Activated CD4-positive, CD25-positive, alpha-beta regulatory T cell treated with anti-CD3 and anti-CD28 coated beads, Interleukin-2, amount 50 U/mL, for 24 hours (primary cell): ENCODE data around the gene TEX51.

ENCODE experiments used
- ATAC-seq, 2 donors: fragments of 150-1000 bp; cut with Tn5 transposase; one replicate each; pipeline ENCODE4 v1.10.0; 2021; ENCODE audit warnings: mild to moderate bottlenecking in 1 of 2, moderate library complexity in 1 of 2

The TEX51 gene

DNA sequence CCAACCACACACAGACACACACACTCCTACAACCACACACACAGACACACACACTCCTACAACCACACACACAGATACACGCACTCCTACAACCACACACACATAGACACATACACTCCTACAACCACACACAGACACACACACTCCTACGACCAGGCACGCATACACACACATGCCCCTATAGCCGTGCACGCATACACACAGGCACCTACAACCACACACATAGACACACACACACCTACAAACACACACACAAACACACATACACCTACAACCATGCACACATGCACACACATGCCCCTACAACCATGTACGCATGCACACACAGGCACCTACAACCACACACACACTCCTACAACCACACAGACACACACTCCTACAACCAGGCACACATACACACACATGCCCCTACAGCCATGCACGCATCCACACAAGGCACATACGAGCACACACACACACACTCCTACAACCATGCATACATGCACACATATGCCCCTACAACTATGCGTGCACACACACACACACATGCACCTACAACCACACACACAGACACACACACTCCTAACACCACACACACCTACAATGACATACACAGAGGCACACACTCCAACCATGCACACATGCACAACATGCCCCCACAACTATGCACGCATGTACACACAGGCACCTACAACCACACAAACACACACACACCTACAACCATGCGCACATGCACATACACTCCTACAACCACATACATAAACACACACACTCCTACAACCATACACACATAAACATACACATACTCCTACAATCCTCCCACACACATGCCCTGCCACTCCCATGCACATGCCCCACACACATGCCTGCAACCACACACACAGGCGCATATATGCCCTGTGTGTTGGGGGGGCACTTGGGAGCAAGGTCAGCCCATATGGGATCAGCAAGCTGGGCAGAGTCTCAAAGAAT lies 19.1 kb upstream of the TEX51 start:
- ATAC-seq: no peak

GRCh38 chr2:126880324-126880723 lies 18.4 kb upstream of the TEX51 start:
- no peak for ATAC-seq

DNA sequence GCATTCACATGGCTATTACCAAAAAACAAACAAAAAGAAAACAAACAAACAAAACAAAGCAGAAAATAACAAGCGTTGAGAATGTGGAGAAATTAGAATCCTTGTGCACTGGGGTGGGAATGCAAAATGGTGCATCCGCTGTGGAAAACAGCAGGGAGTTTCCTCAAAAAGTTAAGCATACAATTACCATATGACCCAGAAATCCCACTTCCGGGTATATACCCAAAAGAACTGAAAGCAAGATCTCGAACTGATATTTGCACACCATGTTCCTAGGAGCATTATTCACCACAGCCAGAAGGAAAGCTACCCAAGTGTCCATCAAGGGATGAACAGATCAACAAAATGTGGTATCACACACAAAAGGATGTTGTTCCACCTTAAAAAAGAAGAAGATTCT lies 17.9 kb upstream of the TEX51 start:
- no peak for ATAC-seq

- no peak for ATAC-seq
Measured at GRCh38 chr2:126881591-126881990, 17.1 kb upstream of the TEX51 start.

GRCh38 chr2:126882181-126882580 lies 16.5 kb upstream of the TEX51 start:
- no peak for ATAC-seq

DNA sequence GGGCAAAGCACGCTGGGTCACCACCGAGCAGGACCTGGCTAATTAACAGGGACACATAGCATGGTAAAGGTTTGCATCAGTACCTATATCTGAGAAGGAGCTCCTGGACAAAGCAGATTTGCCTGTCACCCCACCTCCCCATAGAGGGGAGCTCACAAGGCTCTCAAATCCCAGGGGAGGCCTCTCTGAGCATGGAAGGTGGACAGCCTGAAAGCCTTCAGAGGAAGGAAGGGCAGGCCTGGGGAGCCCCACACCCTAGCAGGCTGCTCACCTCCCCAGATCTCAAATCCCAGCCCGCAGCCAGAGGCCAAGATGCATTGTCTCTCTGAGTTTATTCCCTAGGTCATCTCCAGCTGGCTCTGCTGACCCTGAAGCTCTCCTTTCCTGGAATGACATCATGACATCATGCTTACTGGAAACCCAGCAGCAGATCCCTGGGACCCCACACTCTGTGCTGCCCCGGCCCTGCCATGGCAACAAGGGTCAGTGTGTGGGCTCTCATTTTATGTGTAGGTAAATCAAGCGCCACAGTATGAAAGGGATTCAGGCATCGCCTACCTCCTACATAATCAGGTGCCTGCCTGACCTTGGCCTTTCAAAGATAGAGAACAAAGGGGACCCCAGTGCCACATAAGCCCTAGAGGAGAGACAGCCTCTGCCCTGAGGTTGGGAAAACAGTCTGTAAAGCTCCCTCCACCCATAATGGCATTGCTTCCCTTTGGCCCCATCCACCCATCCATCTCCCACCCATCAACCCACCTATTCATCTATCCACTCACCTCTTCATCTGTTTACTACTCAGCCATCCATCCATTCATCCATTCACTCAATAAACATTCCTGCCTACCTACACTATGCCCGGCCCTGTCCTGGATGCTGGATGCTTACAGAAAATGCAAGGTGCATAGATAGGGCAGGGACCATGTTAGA lies 15.7 kb upstream of the TEX51 start:
- ATAC-seq: no peak

- ATAC-seq: no peak
Measured at GRCh38 chr2:126883666-126884040, 15.0 kb upstream of the TEX51 start.

DNA sequence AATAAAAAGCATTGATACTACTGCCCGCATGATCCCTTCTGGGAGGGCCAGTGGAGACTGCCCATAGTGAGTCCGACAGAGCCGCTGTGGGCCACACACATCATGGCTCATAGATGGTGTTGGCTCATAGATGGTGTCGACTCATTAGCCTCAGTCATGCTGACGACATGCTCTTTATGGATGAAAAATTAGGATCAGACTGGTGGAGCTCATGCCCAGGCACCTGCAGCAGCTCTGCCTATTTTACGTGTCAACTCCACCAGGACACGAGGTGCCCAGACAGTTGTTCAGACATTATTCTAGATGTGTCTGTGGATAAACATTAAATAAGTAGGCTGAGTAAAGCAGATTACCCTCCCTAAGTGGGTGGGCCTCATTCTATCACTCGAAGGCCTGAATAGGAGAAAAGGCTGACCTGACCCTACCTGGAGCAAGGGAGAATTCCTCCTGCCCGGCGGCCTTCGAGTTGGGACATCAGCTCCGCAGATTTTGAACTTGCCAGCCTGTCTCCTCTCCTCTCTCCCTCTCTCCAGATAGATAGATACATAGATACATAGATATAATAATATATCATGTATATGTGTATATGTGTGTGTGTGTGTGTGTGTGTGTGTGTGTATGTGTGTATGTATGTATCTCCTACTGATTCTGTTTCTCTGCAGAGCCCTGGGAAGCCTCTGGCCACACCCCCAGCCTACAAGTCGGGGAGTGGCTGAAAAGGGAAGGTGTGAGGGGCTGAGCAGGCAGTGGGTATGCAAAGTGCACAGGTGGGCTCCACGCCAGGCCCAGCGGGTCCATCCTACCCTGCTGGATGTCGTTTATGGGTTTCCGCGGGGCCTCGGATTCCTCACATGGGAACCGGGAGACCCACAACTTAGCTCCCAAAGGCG lies 13.6 kb upstream of the TEX51 start:
- no peak for ATAC-seq

DNA sequence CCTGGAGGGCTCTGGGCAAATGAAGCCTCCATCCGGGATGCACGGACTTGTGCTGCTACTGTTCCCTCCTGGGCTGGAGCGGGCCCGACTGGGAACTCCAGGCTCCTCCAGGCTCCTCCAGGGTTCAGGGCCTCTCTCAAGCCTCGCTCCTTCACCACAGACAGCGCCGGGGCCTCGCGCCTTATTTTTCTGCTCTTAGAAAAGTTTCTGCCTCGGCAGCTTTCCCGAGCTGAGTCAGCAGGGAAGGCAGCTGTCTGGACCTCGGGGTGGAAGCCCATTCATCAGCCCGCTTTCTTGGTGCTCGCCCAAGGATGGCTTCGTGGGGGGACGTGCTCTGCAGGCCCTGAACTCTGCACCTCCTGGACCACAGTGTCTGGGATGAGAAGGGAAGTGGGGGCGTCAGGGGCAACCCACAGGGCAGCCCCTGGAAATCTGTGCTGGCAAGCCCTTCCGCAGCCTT lies 12.9 kb upstream of the TEX51 start:
- no peak for ATAC-seq

GRCh38 chr2:126886211-126886915 lies 12.3 kb upstream of the TEX51 start:
- ATAC-seq: no peak

DNA sequence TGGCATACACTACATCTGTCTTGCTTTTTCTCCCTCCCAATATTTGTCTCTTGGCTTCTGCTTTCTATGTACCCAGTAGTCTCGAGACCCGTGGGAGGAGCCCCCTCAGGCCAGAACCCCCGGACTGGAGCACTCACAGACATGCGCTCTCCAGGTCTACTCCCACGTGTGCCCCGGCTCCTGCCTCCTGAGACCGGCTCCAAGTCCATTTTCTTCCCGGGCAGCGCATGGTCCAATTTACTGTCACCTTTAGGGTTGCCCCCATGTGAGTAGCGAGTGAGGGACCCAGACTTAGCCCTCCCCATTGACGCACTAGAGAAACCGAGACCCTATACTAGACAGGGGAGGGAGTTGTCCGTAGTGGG lies 11.8 kb upstream of the TEX51 start:
- no peak for ATAC-seq

DNA sequence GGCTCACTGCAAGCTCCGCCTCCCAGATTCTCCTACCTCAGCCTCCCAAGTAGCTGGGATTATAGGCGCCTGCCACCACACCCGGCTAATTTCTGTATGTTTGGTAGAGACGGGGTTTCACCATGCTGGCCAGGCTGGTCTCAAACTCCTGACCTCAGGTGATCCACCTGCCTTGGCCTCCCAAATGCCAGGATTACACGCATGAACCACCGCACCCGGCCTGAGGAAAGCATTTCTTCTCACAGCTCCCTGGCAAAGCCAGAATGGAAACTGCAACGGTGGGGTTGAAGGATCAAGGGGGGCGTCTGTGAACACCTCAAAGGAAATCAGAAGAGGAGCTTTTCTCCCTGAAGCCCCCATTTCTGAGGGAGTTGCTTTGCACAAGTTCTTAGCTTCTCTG lies 11.2 kb upstream of the TEX51 start:
- no peak for ATAC-seq

DNA sequence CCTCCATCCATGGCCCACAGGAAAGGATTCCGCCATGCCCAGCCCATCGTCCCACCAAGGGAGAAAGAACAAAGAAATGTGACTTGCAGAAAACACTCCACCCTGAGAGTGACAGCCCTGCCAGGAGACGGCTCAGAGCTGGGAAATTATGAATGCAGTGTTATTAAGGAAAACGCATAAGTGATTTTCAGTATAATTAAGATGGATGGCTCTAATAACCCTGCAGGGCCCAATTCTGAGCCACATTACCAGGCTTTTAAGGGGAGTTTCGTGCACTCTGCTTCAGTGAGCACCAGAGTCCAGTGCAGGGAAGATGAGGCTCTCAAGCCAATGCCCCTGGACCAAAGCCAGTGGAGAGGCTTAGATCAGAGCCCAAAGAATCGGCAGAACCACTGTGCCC lies 10.6 kb upstream of the TEX51 start:
- ATAC-seq: no peak

DNA sequence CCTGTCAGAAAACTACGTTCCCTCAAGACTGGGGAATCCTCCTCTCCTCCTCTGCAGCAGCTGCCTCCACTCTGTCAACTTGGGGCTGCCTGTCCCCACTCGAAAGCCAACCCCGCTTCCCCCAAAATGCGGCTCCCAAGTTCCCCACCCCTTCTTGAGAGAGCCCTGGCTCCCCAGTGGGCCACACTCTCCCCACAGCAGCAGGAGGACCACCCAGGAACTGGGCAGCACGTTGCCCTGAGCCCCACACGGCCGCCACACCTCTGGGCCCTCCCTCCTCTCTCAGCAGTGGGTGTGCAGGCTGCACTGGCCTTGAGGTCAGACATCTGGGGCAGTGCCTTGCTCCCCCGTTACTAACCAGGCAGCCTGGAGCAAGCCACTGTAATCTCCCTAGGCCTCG lies 9.6 kb upstream of the TEX51 start:
- no peak for ATAC-seq

- ATAC-seq: no peak
Measured at GRCh38 chr2:126889496-126890135, 9.1 kb upstream of the TEX51 start.

- ATAC-seq: no peak
Measured at GRCh38 chr2:126890136-126890510, 8.6 kb upstream of the TEX51 start.

DNA sequence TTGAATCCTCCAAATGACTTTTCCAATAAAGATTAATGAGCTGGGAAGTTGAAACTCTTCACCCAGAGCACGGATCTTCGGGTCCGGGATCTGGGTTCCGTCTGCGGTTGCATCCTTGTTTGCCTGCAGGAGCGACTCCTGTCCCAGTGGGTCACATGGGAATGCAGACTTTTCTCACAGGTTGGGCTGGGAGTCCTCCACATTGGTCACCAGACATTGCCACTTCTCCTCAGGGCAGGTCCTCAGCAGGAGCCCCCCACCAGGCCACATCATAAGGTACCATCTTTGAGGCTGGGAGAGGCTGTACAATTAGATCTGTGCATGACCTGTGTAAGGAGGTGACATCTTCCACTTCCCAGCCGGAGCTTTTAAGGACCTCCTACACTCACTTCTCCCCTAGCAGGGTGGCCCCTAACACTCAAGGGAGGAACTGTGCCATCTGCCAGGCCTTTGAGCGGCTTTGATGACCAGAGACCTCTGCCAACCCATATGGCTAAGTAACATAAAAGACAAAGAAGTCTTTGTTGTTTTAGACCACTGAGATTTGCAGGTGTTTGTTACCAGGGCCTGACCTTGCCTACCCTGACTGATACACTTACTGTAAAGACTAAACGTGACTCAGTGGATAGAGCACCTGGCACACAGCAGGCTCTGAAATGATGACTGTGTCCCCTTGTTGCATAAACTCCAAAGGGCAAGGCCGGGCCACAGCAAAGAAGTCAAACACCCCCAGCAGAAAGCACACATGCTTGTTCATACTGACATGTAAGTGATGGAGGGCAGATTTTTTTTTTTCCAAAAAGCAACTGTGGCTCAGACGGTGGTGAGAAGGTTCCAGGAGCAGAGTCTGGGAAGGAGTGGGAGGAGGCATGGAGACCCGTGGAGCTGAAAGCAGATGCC lies 7.9 kb upstream of the TEX51 start:
- no peak for ATAC-seq

DNA sequence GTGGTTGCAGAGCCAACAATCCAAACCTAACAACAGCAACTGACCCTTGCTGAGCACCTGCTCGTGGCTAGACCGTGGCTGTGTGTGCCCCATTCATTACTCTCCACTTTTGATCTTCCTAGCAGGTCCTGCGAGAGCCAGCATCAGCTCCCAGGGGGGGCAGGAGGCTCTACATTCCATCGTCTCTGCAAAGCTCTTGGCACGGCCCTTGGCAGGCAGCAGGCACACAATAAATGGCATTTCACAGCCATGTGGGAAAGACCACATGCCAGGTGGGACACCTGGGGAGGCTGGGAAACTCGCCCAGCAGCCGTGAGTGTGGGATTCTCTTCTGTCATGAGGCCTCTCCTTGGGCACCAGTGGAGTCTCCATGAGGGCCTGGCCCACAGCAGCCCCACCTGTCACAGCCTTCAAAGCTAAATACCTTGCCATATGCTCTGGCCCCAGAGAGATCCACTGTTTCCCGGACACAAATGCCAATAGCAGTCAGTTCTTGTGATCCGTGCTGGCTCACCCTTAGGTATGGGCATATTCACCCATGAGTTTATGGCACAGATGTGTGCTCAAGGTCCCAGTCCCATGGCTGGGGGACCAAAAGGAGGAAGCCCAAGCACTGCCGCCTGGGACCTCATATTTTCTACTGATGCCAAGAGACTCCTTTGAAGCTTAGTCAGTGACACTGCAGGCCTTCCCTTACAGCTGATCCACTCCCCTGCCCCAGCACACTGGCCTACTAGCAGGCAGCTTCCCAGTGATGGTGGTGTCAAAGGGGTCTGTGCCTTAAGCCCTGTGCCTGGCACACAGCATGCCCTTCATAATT lies 6.8 kb upstream of the TEX51 start:
- no peak for ATAC-seq

GRCh38 chr2:126893153-126893552 lies 5.5 kb upstream of the TEX51 start:
- no peak for ATAC-seq

DNA sequence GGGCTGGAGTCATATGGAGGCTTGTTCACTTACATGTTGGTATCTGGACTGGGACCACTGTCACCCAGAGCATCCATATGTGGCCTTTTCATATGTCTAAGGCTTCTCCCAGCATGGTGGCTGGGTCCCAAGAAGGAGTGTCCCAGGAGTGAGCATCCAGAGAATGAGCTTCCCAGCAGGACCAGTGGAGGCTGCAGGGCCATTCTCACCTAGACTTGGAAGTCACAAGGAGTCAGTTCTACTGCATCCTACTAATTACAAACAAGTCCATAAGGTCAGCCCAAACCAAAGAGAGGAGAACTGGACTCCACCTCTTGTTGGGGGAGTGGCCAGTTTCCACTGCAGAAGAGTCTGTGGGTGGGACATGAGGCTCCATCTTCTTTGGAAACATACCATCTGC lies 5.1 kb upstream of the TEX51 start:
- ATAC-seq: no peak
